H9 (cell line): Measurements from ENCODE around the gene KRTAP13-4. TPM values are rescaled to one million over a fixed set of nuclear protein-coding genes. Genes with fewer than 3 reads are reported as not detected.

Experiments
- DNase-seq: peaks from one replicate; pipeline ENCODE4 v3.0.0-alpha.2; 2017
- H2AFZ ChIP-seq: one replicate; pipeline ENCODE4 v1.6.1; 2013; ENCODE audit warnings: mild to moderate bottlenecking, low read length, control low read depth, moderate library complexity
- H2AK5ac ChIP-seq: 2 replicates; pipeline ENCODE4 v1.6.1; 2013; ENCODE audit warnings: low read length, control low read depth, mixed read lengths; ENCODE audit not compliant: insufficient read length
- H2BK120ac ChIP-seq: one replicate; pipeline ENCODE4 v1.6.1; 2013; ENCODE audit warnings: low read depth, mild to moderate bottlenecking, low read length, control low read depth, inconsistent platforms; ENCODE audit not compliant: poor library complexity, severe bottlenecking
- H2BK12ac ChIP-seq: 2 replicates; pipeline ENCODE4 v1.6.1; 2013; ENCODE audit warnings: low read length, control low read depth, mixed read lengths, low read depth; ENCODE audit not compliant: insufficient read length
- H2BK15ac ChIP-seq: 2 replicates; pipeline ENCODE4 v1.6.1; 2013; ENCODE audit warnings: low read depth, low read length, control low read depth
- H2BK20ac ChIP-seq: one replicate; pipeline ENCODE4 v1.6.1; 2013; ENCODE audit warnings: low read depth, mild to moderate bottlenecking, low read length, control low read depth, inconsistent platforms; ENCODE audit not compliant: poor library complexity, severe bottlenecking
- H2BK5ac ChIP-seq: 2 replicates; pipeline ENCODE4 v1.6.1; 2013; ENCODE audit warnings: low read length, control low read depth, mixed read lengths; ENCODE audit not compliant: insufficient read length
- H3K14ac ChIP-seq: 2 replicates; pipeline ENCODE4 v1.6.1; 2013; ENCODE audit warnings: low read length, control low read depth; ENCODE audit not compliant: insufficient read depth
- H3K18ac ChIP-seq: 2 replicates; pipeline ENCODE4 v1.6.1; 2013; ENCODE audit warnings: low read depth, mild to moderate bottlenecking, mixed read lengths, low read length, control low read depth; ENCODE audit not compliant: insufficient read length
- H3K23ac ChIP-seq: 2 replicates; pipeline ENCODE4 v1.6.1; 2013; ENCODE audit warnings: low read length, control low read depth, mixed read lengths, low read depth; ENCODE audit not compliant: insufficient read length
- H3K23me2 ChIP-seq: 2 replicates; pipeline ENCODE4 v1.6.1; 2013; ENCODE audit warnings: low read depth, mild to moderate bottlenecking, mixed read lengths, low read length, control low read depth; ENCODE audit not compliant: insufficient read length, poor library complexity, severe bottlenecking
- H3K27ac ChIP-seq: 2 replicates; pipeline ENCODE4 v1.5.1; 2013; ENCODE audit warnings: low read length, control low read depth, mixed read lengths, low read depth; ENCODE audit not compliant: insufficient read length
- H3K27me3 ChIP-seq: 2 replicates; pipeline ENCODE4 v1.6.1; 2013; ENCODE audit warnings: low read length, control low read depth, inconsistent platforms; ENCODE audit not compliant: insufficient read depth
- H3K4ac ChIP-seq: 2 replicates; pipeline ENCODE4 v1.6.1; 2013; ENCODE audit warnings: low read depth, mild to moderate bottlenecking, control low read depth, inconsistent platforms, low read length, moderate library complexity
- H3K4me1 ChIP-seq: 2 replicates; pipeline ENCODE4 v1.6.1; 2013; ENCODE audit warnings: low read length, control low read depth, inconsistent platforms; ENCODE audit not compliant: insufficient read depth
- H3K4me2 ChIP-seq: 2 replicates; pipeline ENCODE4 v1.6.1; 2013; ENCODE audit warnings: low read length, control low read depth, mixed read lengths; ENCODE audit not compliant: insufficient read length, insufficient read depth
- H3K56ac ChIP-seq: 2 replicates; pipeline ENCODE4 v1.6.1; 2013; ENCODE audit warnings: low read depth, mild to moderate bottlenecking, mixed read lengths, low read length, control low read depth; ENCODE audit not compliant: insufficient read length
- H3K79me1 ChIP-seq: 2 replicates; pipeline ENCODE4 v1.6.1; 2013; ENCODE audit warnings: low read depth, mild to moderate bottlenecking, moderate library complexity, low read length, control low read depth, inconsistent platforms; ENCODE audit not compliant: insufficient read depth, poor library complexity, severe bottlenecking
- H3K79me2 ChIP-seq: 2 replicates; pipeline ENCODE4 v1.6.1; 2013; ENCODE audit warnings: low read length, control low read depth, inconsistent platforms; ENCODE audit not compliant: insufficient read depth
- H3K9ac ChIP-seq: 2 replicates; pipeline ENCODE4 v1.6.1; 2013; ENCODE audit warnings: low read length, control low read depth, mixed read lengths; ENCODE audit not compliant: insufficient read length; ENCODE audit errors: extremely low read depth
- H3K9me3 ChIP-seq: one replicate; pipeline ENCODE4 v1.6.1; 2013; ENCODE audit warnings: low read depth, low read length, inconsistent platforms; ENCODE audit not compliant: control insufficient read depth
- H3T11ph ChIP-seq: one replicate; pipeline ENCODE4 v1.6.1; 2013; ENCODE audit warnings: mild to moderate bottlenecking, low read length, control low read depth, inconsistent platforms
- H4K20me1 ChIP-seq: one replicate; pipeline ENCODE4 v1.6.1; 2013; ENCODE audit not compliant: control insufficient read depth, insufficient read length, insufficient read depth
- H4K5ac ChIP-seq: 2 replicates; pipeline ENCODE4 v1.6.1; 2013; ENCODE audit warnings: low read depth, mild to moderate bottlenecking, mixed read lengths, low read length, control low read depth; ENCODE audit not compliant: insufficient read length
- H4K8ac ChIP-seq: replicated peaks from 2 replicates; pipeline ENCODE4 v1.6.1; 2013; ENCODE audit warnings: low read length, control low read depth, mixed read lengths, low read depth; ENCODE audit not compliant: insufficient read length
- H4K91ac ChIP-seq: 2 replicates; pipeline ENCODE4 v1.6.1; 2013; ENCODE audit warnings: low read depth, mild to moderate bottlenecking, moderate library complexity, mixed read lengths, low read length, control low read depth; ENCODE audit not compliant: insufficient read length
- H3K27ac Mint-ChIP-seq, 3 experiments: 2 replicates in 2 of 3; 3 replicates in 1 of 3; pipeline ENCODE4 v1.8.0; 2020 to 2021; ENCODE audit warnings: mixed read lengths in 3 of 3, mild to moderate bottlenecking in 1 of 3, moderate library complexity in 1 of 3
- H3K27me3 Mint-ChIP-seq: 2 replicates; pipeline ENCODE4 v1.8.0; 2021; ENCODE audit warnings: low read depth, mild to moderate bottlenecking, moderate library complexity, mixed read lengths
- H3K36me3 Mint-ChIP-seq, 3 experiments: 2 replicates in 2 of 3; 3 replicates in 1 of 3; pipeline ENCODE4 v1.8.0; 2020 to 2021; ENCODE audit warnings: low read depth in 3 of 3, mixed read lengths in 3 of 3; ENCODE audit not compliant: insufficient read depth in 1 of 3
- H3K4me1 Mint-ChIP-seq, 2 experiments: 2 replicates each; pipeline ENCODE4 v1.8.0; 2020; ENCODE audit warnings: mixed read lengths in 2 of 2
- H3K4me3 Mint-ChIP-seq, 2 experiments: 2 replicates in 1 of 2; 3 replicates in 1 of 2; pipeline ENCODE4 v1.8.0; 2020 to 2021; ENCODE audit warnings: mild to moderate bottlenecking in 2 of 2, mixed read lengths in 2 of 2, moderate library complexity in 1 of 2
- H3K9me3 Mint-ChIP-seq, 2 experiments: 2 replicates in 1 of 2; 3 replicates in 1 of 2; pipeline ENCODE4 v1.8.0; 2020; ENCODE audit warnings: mild to moderate bottlenecking in 2 of 2, mixed read lengths in 2 of 2, moderate library complexity in 1 of 2
- WGBS: extraction: QIAGEN DNeasy Blood & Tissue Kit; methylation state at CpG from one replicate; pipeline ENCODE4 v1.1.7; 2013; ENCODE audit warnings: missing lambda C conversion rate, low lambda C conversion rate, mixed read lengths; ENCODE audit not compliant: insufficient read length; ENCODE audit errors: extremely low coverage; 5-methylcytosine and 5-hydroxymethylcytosine counted together
- total RNA-seq: library from RNA; stranded (reverse); gene quantifications from 2 replicates; pipeline ENCODE4 v1.2.1, GENCODE V29; 2021
- TF ChIP-seq, protein P1 (sequence below): fragments of 200-600 bp; sonication (generic); conservative IDR thresholded peaks from 3 replicates; pipeline ENCODE4 v1.8.0; 2021; ENCODE audit warnings: antibody characterized with exemption, mild to moderate bottlenecking

The KRTAP13-4 gene
- total RNA-seq, 1 experiment from 2014 or later, result 0.39 TPM

DNA sequence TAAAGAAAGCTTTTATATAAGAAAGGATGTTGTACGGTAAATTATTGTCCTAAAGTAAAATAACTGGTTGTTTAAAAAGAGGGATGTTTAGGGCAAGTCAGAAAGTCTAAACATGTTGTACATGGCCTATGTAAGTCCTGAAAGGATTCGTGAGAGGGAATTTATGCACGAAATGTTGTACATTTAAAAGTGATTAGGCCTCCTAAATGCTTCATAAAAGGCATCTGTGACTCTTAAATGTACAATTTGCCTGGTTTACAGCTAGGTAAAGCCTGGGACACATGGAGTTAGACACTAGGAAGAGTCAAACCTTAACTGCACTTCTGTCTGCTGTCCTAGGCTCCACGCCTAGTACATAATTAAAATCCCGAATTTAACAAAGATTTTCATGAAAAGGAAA is 14.0 kb upstream of the KRTAP13-4 start:
- Histone ChIP-seq H3K18ac (no peak overlapping the region), H3K23me2 (no peaks in the 10 kb centered on the region), H2BK120ac (no peak overlapping the region), H2BK15ac (no peak overlapping the region), H3K9me3 (peaks cover 7% of the 10 kb centered on the region), H3K9ac (no peak overlapping the region), H3K14ac (no peak overlapping the region), H3K27me3 (no peaks in the 10 kb centered on the region), H4K20me1 (no peaks in the 10 kb centered on the region), H4K91ac (no peak overlapping the region), H2AK5ac (no peak overlapping the region), H3K79me1 (no peaks in the 10 kb centered on the region), H3K56ac (no peak overlapping the region), H2BK20ac (no peak overlapping the region), H3K4me1 (no peaks in the 10 kb centered on the region), H3T11ph (no peak overlapping the region), H3K4me2 (no peak overlapping the region), H4K5ac (no peak overlapping the region), H3K79me2 (no peaks in the 10 kb centered on the region), H3K23ac (no peak overlapping the region), H3K4ac (no peak overlapping the region), H2AFZ (no peak overlapping the region), H3K27ac (no peak overlapping the region), H2BK12ac (no peak overlapping the region), H4K8ac (no peak overlapping the region), H2BK5ac (no peak overlapping the region)
- Mint-ChIP-seq H3K27me3 (no peaks in the 10 kb centered on the region; the same call in 1 of the 2 replicates), H3K36me3 (peaks cover 3 to 26% (median 4%) of the 10 kb centered on the region in 3 experiments; a peak in 6 of 7 replicates), H3K27ac (no peak overlapping the region), H3K9me3 (peaks cover 22 to 35% of the 10 kb centered on the region in 2 experiments), H3K4me1 (no peaks in the 10 kb centered on the region), H3K4me3 (no peak overlapping the region)
- TF ChIP-seq, protein P1, sequence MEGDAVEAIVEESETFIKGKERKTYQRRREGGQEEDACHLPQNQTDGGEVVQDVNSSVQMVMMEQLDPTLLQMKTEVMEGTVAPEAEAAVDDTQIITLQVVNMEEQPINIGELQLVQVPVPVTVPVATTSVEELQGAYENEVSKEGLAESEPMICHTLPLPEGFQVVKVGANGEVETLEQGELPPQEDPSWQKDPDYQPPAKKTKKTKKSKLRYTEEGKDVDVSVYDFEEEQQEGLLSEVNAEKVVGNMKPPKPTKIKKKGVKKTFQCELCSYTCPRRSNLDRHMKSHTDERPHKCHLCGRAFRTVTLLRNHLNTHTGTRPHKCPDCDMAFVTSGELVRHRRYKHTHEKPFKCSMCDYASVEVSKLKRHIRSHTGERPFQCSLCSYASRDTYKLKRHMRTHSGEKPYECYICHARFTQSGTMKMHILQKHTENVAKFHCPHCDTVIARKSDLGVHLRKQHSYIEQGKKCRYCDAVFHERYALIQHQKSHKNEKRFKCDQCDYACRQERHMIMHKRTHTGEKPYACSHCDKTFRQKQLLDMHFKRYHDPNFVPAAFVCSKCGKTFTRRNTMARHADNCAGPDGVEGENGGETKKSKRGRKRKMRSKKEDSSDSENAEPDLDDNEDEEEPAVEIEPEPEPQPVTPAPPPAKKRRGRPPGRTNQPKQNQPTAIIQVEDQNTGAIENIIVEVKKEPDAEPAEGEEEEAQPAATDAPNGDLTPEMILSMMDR, result no peak
- WGBS, result no CpG with 5 or more reads among the region's 5 CpGs
- DNase-seq, result no peak
